Measurements from ENCODE around the gene PLCH1.

DNA sequence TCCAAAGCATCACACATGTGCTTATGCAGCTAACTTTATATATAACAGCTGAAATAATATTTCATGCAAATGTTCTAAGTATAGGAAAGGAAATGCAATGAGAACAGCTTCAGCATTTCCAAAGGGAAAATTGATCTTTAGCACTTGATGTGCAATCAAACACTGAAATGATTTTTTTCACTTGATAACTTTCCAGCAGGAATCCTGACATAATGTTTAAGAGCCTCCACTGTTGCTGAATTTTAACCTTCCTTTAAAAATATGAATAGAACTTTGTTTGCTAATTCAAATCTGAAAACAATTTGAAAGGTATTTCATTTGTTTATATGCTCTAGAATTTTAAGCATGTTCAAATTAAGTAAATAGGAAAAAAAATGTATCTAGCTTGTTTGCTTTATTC, 354.5 kb downstream of the PLCH1 start:
- TF ChIP-seq, protein P1, sequence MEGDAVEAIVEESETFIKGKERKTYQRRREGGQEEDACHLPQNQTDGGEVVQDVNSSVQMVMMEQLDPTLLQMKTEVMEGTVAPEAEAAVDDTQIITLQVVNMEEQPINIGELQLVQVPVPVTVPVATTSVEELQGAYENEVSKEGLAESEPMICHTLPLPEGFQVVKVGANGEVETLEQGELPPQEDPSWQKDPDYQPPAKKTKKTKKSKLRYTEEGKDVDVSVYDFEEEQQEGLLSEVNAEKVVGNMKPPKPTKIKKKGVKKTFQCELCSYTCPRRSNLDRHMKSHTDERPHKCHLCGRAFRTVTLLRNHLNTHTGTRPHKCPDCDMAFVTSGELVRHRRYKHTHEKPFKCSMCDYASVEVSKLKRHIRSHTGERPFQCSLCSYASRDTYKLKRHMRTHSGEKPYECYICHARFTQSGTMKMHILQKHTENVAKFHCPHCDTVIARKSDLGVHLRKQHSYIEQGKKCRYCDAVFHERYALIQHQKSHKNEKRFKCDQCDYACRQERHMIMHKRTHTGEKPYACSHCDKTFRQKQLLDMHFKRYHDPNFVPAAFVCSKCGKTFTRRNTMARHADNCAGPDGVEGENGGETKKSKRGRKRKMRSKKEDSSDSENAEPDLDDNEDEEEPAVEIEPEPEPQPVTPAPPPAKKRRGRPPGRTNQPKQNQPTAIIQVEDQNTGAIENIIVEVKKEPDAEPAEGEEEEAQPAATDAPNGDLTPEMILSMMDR (IDR thresholded peaks at IDR 0.05; ENCODE audit: low read depth, low read length) = no peak
- no peak for TF ChIP-seq EZH2phosphoT487 (IDR thresholded peaks at IDR 0.05; ENCODE audit: low read depth)
